Measurements from ENCODE around the gene OSBPL2.

GRCh38 chr20:62292108-62292507, 53.8 kb downstream of the OSBPL2 start:
- TF ChIP-seq POLR2A (IDR thresholded peaks at IDR 0.05; ENCODE audit: low read depth, low read length) (no peak), POLR2AphosphoS5 (IDR thresholded peaks at IDR 0.05; ENCODE audit: low read depth, low read length) (no peak)

All from GM12891 (cell line).